ENCODE data around the gene GNAL.

- TF ChIP-seq, protein P1, sequence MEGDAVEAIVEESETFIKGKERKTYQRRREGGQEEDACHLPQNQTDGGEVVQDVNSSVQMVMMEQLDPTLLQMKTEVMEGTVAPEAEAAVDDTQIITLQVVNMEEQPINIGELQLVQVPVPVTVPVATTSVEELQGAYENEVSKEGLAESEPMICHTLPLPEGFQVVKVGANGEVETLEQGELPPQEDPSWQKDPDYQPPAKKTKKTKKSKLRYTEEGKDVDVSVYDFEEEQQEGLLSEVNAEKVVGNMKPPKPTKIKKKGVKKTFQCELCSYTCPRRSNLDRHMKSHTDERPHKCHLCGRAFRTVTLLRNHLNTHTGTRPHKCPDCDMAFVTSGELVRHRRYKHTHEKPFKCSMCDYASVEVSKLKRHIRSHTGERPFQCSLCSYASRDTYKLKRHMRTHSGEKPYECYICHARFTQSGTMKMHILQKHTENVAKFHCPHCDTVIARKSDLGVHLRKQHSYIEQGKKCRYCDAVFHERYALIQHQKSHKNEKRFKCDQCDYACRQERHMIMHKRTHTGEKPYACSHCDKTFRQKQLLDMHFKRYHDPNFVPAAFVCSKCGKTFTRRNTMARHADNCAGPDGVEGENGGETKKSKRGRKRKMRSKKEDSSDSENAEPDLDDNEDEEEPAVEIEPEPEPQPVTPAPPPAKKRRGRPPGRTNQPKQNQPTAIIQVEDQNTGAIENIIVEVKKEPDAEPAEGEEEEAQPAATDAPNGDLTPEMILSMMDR (IDR thresholded peaks at IDR 0.05; ENCODE audit: low read depth, low read length, missing input control), result no peak
- TF ChIP-seq, protein P2, sequence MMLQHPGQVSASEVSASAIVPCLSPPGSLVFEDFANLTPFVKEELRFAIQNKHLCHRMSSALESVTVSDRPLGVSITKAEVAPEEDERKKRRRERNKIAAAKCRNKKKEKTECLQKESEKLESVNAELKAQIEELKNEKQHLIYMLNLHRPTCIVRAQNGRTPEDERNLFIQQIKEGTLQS (IDR thresholded peaks at IDR 0.05), result no peak
- TF ChIP-seq TAF1 (conservative IDR thresholded peaks at IDR 0.05) (no peak), YY1 (IDR thresholded peaks at IDR 0.05) (no peak), EGR1 (IDR thresholded peaks at IDR 0.05; ENCODE audit: low read depth in 2 of 2) (no peak), RXRA (IDR thresholded peaks at IDR 0.05) (no peak), SP1 (IDR thresholded peaks at IDR 0.05) (no peak), GABPA (IDR thresholded peaks at IDR 0.05 in 1 of 2, conservative IDR thresholded peaks at IDR 0.05 in 1 of 2) (no peak), FOXA1 (IDR thresholded peaks at IDR 0.05) (no peak), NR2F2 (IDR thresholded peaks at IDR 0.05) (no peak), JUND (IDR thresholded peaks at IDR 0.05) (no peak), MAX (IDR thresholded peaks at IDR 0.05) (no peak)
- TF ChIP-seq, protein P3, sequence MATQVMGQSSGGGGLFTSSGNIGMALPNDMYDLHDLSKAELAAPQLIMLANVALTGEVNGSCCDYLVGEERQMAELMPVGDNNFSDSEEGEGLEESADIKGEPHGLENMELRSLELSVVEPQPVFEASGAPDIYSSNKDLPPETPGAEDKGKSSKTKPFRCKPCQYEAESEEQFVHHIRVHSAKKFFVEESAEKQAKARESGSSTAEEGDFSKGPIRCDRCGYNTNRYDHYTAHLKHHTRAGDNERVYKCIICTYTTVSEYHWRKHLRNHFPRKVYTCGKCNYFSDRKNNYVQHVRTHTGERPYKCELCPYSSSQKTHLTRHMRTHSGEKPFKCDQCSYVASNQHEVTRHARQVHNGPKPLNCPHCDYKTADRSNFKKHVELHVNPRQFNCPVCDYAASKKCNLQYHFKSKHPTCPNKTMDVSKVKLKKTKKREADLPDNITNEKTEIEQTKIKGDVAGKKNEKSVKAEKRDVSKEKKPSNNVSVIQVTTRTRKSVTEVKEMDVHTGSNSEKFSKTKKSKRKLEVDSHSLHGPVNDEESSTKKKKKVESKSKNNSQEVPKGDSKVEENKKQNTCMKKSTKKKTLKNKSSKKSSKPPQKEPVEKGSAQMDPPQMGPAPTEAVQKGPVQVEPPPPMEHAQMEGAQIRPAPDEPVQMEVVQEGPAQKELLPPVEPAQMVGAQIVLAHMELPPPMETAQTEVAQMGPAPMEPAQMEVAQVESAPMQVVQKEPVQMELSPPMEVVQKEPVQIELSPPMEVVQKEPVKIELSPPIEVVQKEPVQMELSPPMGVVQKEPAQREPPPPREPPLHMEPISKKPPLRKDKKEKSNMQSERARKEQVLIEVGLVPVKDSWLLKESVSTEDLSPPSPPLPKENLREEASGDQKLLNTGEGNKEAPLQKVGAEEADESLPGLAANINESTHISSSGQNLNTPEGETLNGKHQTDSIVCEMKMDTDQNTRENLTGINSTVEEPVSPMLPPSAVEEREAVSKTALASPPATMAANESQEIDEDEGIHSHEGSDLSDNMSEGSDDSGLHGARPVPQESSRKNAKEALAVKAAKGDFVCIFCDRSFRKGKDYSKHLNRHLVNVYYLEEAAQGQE (IDR thresholded peaks at IDR 0.05), result no peak
Observed at GRCh38 chr18:11757084-11757590, 68.1 kb downstream of the GNAL start.

All from liver (tissue), 3 donors.